IMR-90 (cell line): ENCODE measurements around the gene DNAH17. TPM values are rescaled to one million over a fixed set of nuclear protein-coding genes. Genes with fewer than 3 reads are reported as not detected.

Experiments used
- ATAC-seq: fragments of 200-7000 bp; cut with Tn5 transposase; 2 replicates; pipeline ENCODE4 v1.9.1; 2020; ENCODE audit warnings: low read depth, mild to moderate bottlenecking, moderate library complexity
- BruUV-seq: library from RNA; stranded (reverse); fragments of 400-500 nt; replicated peaks from 2 replicates; lab custom pipeline; 2021; lab: Mats Ljungman, UMichigan
- CTCF ChIA-PET: fragments of 300-600 bp; formaldehyde crosslinking; extraction: SDS; loops from one replicate; lab custom pipeline; 2021; ENCODE audit warnings: antibody characterized with exemption; lab: Yijun Ruan, JAX
- POLR2A ChIA-PET: fragments of 300-600 bp; sonication (Branson Sonifier 250); formaldehyde crosslinking; loops from one replicate; lab custom pipeline; 2022; ENCODE audit warnings: antibody characterized with exemption; ENCODE audit not compliant: unreplicated experiment; lab: Charles Lee
- DNase-seq: peaks from one replicate; pipeline ENCODE4 v3.0.0; 2013
- H2AFZ ChIP-seq: replicated peaks from 2 replicates; pipeline ENCODE3; 2013; ENCODE audit warnings: low read length, mild to moderate bottlenecking; ENCODE audit not compliant: poor library complexity
- H2AK5ac ChIP-seq: 2 replicates; pipeline ENCODE4 v1.6.1; 2013; ENCODE audit warnings: low read depth, low read length, inconsistent platforms
- H2AK9ac ChIP-seq: replicated peaks from 2 replicates; pipeline ENCODE3; 2013; ENCODE audit warnings: mild to moderate bottlenecking, low read depth, low read length, moderate library complexity; ENCODE audit not compliant: poor library complexity
- H2BK120ac ChIP-seq: 2 replicates; pipeline ENCODE4 v1.6.1; 2013; ENCODE audit warnings: low read depth, low read length, inconsistent platforms
- H2BK15ac ChIP-seq: 3 replicates; pipeline ENCODE4 v1.6.1; 2013; ENCODE audit warnings: low read depth, low read length, inconsistent platforms
- H2BK20ac ChIP-seq: 2 replicates; pipeline ENCODE4 v1.6.1; 2013; ENCODE audit warnings: low read depth, mild to moderate bottlenecking, inconsistent platforms, low read length, moderate library complexity
- H2BK5ac ChIP-seq: 2 replicates; pipeline ENCODE4 v1.6.1; 2013; ENCODE audit warnings: mild to moderate bottlenecking, low read depth, low read length, inconsistent platforms; ENCODE audit not compliant: poor library complexity, severe bottlenecking
- H3K14ac ChIP-seq: replicated peaks from 2 replicates; pipeline ENCODE4 v1.6.1; 2013; ENCODE audit warnings: low read depth, low read length, inconsistent platforms
- H3K18ac ChIP-seq: 2 replicates; pipeline ENCODE4 v1.6.1; 2013; ENCODE audit warnings: low read depth, low read length, control low read depth
- H3K23ac ChIP-seq: 2 replicates; pipeline ENCODE4 v1.6.1; 2013; ENCODE audit warnings: low read depth, low read length, inconsistent platforms
- H3K27ac ChIP-seq: 2 replicates; pipeline ENCODE4 v1.5.1; 2013; ENCODE audit warnings: mild to moderate bottlenecking, control low read depth, low read length; ENCODE audit not compliant: insufficient read depth
- H3K27me3 ChIP-seq: 2 replicates; pipeline ENCODE4 v1.6.1; 2013; ENCODE audit warnings: low read length; ENCODE audit not compliant: control insufficient read depth, insufficient read depth
- H3K36me3 ChIP-seq: 2 replicates; pipeline ENCODE4 v1.6.1; 2013; ENCODE audit warnings: low read length, mixed read lengths; ENCODE audit not compliant: control insufficient read depth, insufficient read depth
- H3K4ac ChIP-seq: 2 replicates; pipeline ENCODE4 v1.6.1; 2013; ENCODE audit warnings: low read depth, low read length, inconsistent platforms
- H3K4me1 ChIP-seq: 2 replicates; pipeline ENCODE4 v1.6.1; 2013; ENCODE audit warnings: low read length, mixed read lengths; ENCODE audit not compliant: control insufficient read depth, insufficient read depth
- H3K4me2 ChIP-seq: 2 replicates; pipeline ENCODE4 v1.6.1; 2013; ENCODE audit warnings: low read depth, mild to moderate bottlenecking, control low read depth, low read length, moderate library complexity
- H3K4me3 ChIP-seq: 2 replicates; pipeline ENCODE4 v1.5.1; 2013; ENCODE audit warnings: low read depth, mild to moderate bottlenecking, control low read depth, low read length, moderate library complexity; ENCODE audit not compliant: insufficient read depth
- H3K56ac ChIP-seq: 2 replicates; pipeline ENCODE4 v1.6.1; 2013; ENCODE audit warnings: low read length, inconsistent platforms; ENCODE audit not compliant: insufficient read depth; ENCODE audit errors: extremely low read depth
- H3K79me1 ChIP-seq, 2 experiments: 2 replicates each; pipeline ENCODE4 v1.6.1; 2013; ENCODE audit warnings: low read length in 2 of 2, inconsistent platforms in 1 of 2, low read depth in 1 of 2
- H3K9ac ChIP-seq: 2 replicates; pipeline ENCODE4 v1.6.1; 2013; ENCODE audit warnings: low read depth, low read length, control low read depth
- H3K9me1 ChIP-seq: 2 replicates; pipeline ENCODE4 v1.6.1; 2013; ENCODE audit warnings: low read length, inconsistent platforms; ENCODE audit not compliant: insufficient read depth
- H3K9me3 ChIP-seq: 2 replicates; pipeline ENCODE4 v1.6.1; 2013; ENCODE audit warnings: low read length; ENCODE audit not compliant: control insufficient read depth, insufficient read depth
- H4K20me1 ChIP-seq: 2 replicates; pipeline ENCODE4 v1.6.1; 2013; ENCODE audit warnings: low read length, inconsistent platforms; ENCODE audit not compliant: insufficient read depth
- H4K5ac ChIP-seq: 2 replicates; pipeline ENCODE4 v1.6.1; 2013; ENCODE audit warnings: mild to moderate bottlenecking, low read depth, low read length, control low read depth
- H4K8ac ChIP-seq, 2 experiments: 2 replicates each; pipeline ENCODE4 v1.6.1; 2013; ENCODE audit warnings: low read depth in 2 of 2, low read length in 2 of 2, control low read depth in 1 of 2, inconsistent platforms in 1 of 2
- H4K91ac ChIP-seq: 2 replicates; pipeline ENCODE4 v1.6.1; 2013; ENCODE audit warnings: low read depth, low read length, inconsistent platforms; ENCODE audit not compliant: insufficient read depth
- BHLHE40 ChIP-seq: fragments of 150-350 bp; IDR thresholded peaks from 2 replicates; pipeline ENCODE4 v1.6.1; 2016; ENCODE audit warnings: mild to moderate bottlenecking, low read depth, low read length
- CEBPB ChIP-seq: IDR thresholded peaks from 2 replicates; pipeline ENCODE4 v1.6.1; 2012; ENCODE audit warnings: low read depth, low read length, improper control_type of control experiment
- MXI1 ChIP-seq: IDR thresholded peaks from 2 replicates; pipeline ENCODE4 v1.6.1; 2012; ENCODE audit warnings: low read depth, mild to moderate bottlenecking, low read length, moderate library complexity, borderline replicate concordance
- POLR2A ChIP-seq: IDR thresholded peaks from 2 replicates; pipeline ENCODE4 v1.6.1; 2012; ENCODE audit warnings: mild to moderate bottlenecking, low read depth, low read length
- USF2 ChIP-seq: fragments of 150-350 bp; IDR thresholded peaks from 2 replicates; pipeline ENCODE4 v1.6.1; 2017; ENCODE audit warnings: mild to moderate bottlenecking, antibody characterized with exemption, low read length, low read depth
- WGBS, 2 experiments: methylation state at CpG; one replicate each; pipeline versions ENCODE4 v1.1.5 to v1.1.7; 2013; ENCODE audit warnings: missing lambda C conversion rate in 2 of 2; ENCODE audit not compliant: insufficient read length in 1 of 2; ENCODE audit errors: extremely low coverage in 2 of 2; 5-methylcytosine and 5-hydroxymethylcytosine counted together
- dilution Hi-C: fragments of 300-500 bp; cut with HindIII; formaldehyde crosslinking; loops from one replicate; pipeline ENCODE4 v1.14.3; 2018; ENCODE audit warnings: low sequenced_read_pairs; ENCODE audit not compliant: unreplicated experiment
- in situ Hi-C: fragments of 300-500 bp; cut with MboI; formaldehyde crosslinking; loops from 3 replicates; pipeline ENCODE4 v1.14.3; 2019; ENCODE audit warnings: low sequenced_read_pairs, inconsistent platforms, mixed read lengths
- intact Hi-C: fragments of 100-400 bp; cut with micrococcal nuclease; formaldehyde crosslinking; loops from 2 replicates; pipeline ENCODE4 v1.10.0; 2022
- polyA plus RNA-seq, 3 experiments: library from polyadenylated mRNA; depleted of rRNA; stranded (reverse); fragments of >200 nt; gene quantifications; 2 replicates each; pipeline ENCODE4 v1.2.3, GENCODE V29; 2012; ENCODE audit warnings: low replicate concordance in 1 of 3
- total RNA-seq: library from RNA; depleted of rRNA; stranded (reverse); fragments of >200 nt; gene quantifications from 2 replicates; pipeline ENCODE4 v1.2.3, GENCODE V29; 2012
- TF ChIP-seq, protein P1 (sequence below): fragments of 150-350 bp; IDR thresholded peaks from 2 replicates; pipeline ENCODE4 v1.6.1; 2016; ENCODE audit warnings: low read depth, mild to moderate bottlenecking, low read length, moderate library complexity, borderline replicate concordance

The DNAH17 gene
- total and polyA plus RNA-seq, 2 of the 4 experiments (the other 2 are of a cell fraction): not detected

- H3K18ac ChIP-seq: no peak overlapping the region
- ChIA-PET CTCF (no interaction called here), POLR2A (no interaction called here)
- no peak overlapping the region for H3K23ac ChIP-seq
- DNase-seq (no peak), ATAC-seq (no peak)
- no peak overlapping the region for H2BK5ac ChIP-seq
- no TSS peak for BruUV-seq
- intact Hi-C loops (no loop called here), dilution Hi-C loops (no loop called here), in situ Hi-C loops (no loop called here)
- H3K4ac ChIP-seq: no peak overlapping the region
- no peaks in the 10 kb centered on the region for H4K20me1 ChIP-seq
- H2BK120ac ChIP-seq: no peak overlapping the region
- no peaks in the 10 kb centered on the region for H3K79me1 ChIP-seq
- TF ChIP-seq BHLHE40 (no peak), CEBPB (no peak), POLR2A (no peak), USF2 (no peak), MXI1 (no peak)
- TF ChIP-seq, protein P1, sequence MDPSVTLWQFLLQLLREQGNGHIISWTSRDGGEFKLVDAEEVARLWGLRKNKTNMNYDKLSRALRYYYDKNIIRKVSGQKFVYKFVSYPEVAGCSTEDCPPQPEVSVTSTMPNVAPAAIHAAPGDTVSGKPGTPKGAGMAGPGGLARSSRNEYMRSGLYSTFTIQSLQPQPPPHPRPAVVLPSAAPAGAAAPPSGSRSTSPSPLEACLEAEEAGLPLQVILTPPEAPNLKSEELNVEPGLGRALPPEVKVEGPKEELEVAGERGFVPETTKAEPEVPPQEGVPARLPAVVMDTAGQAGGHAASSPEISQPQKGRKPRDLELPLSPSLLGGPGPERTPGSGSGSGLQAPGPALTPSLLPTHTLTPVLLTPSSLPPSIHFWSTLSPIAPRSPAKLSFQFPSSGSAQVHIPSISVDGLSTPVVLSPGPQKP: no peak
- H4K8ac ChIP-seq: no peak overlapping the region
- H2AK9ac ChIP-seq: no peak overlapping the region
- H3K27ac ChIP-seq: no peak overlapping the region
- no peak overlapping the region for H3K4me3 ChIP-seq
- H3K56ac ChIP-seq: no peak overlapping the region
- H3K4me2 ChIP-seq: no peak overlapping the region
- no peaks in the 10 kb centered on the region for H3K9me1 ChIP-seq
- H4K91ac ChIP-seq: no peak overlapping the region
- no peak overlapping the region for H2BK15ac ChIP-seq
- no peak overlapping the region for H2BK20ac ChIP-seq
- WGBS, 2 experiments: 44% methylated on average over 3 of the region's 6 CpGs; no CpG with 5 or more reads in 1 of the 2 experiments
- H2AK5ac ChIP-seq: no peak overlapping the region
- H2AFZ ChIP-seq: no peak overlapping the region
- H3K36me3 ChIP-seq: no peaks in the 10 kb centered on the region
- no peaks in the 10 kb centered on the region for H3K9me3 ChIP-seq
- H4K5ac ChIP-seq: no peak overlapping the region
- peaks cover 14% of the 10 kb centered on the region; the same call in 1 of the 2 replicates for H3K27me3 ChIP-seq
- H3K9ac ChIP-seq: no peak overlapping the region
- H3K14ac ChIP-seq: no peak overlapping the region
- no peaks in the 10 kb centered on the region; the same call in 1 of the 2 replicates for H3K4me1 ChIP-seq
These were observed 42.5 kb downstream of the DNAH17 start for GRCh38 chr17:78534492-78535272.
